ENCODE measurements around the gene PPIL6.
"Not testable (repeated sequence)": the region's sequence is repeated elsewhere in the genome, so short reads cannot be mapped to it uniquely, and the experiment has no call there.

The PPIL6 gene

GRCh38 chr6:109466212-109466923 lies 25.9 kb upstream of the PPIL6 start:
- no peak for DNase-seq

GRCh38 chr6:109465772-109466171 lies 25.3 kb upstream of the PPIL6 start:
- no peak for DNase-seq

GRCh38 chr6:109461733-109462526 lies 21.5 kb upstream of the PPIL6 start:
- no peak for DNase-seq

- not testable (repeated sequence) for DNase-seq
Measured at GRCh38 chr6:109461205-109461604, 20.8 kb upstream of the PPIL6 start.

DNA sequence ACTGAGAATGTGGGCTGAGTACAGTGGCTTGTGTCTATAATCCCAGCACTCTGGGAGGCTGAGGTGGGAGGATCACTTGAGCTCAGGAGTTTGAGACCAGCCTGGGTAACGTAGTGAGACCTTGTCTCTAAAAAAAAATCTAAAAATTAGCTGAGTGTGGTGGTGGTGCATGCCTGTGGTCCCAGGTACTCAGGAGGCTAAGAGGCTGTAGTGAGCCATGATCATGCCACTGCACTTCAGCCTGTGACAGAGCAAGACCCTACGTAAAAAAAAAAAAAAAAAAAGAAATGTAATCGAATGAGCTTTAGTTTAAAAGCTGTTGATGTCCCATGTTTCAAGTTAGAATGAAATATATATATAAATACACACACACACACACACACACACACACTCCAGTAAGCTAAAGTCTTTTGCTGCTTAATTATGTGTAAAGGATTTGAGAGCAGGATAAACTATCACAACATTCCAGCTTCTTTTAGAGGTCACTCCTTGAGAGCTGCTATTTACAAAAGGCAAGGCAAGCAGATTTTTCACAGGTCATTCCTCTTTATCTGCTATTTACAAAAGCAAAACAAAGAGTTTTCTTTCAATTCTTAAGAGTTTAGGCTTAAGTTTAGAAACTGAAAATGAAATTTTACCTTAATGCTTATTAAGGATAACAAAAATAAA lies 19.9 kb upstream of the PPIL6 start:
- DNase-seq = no peak

DNA sequence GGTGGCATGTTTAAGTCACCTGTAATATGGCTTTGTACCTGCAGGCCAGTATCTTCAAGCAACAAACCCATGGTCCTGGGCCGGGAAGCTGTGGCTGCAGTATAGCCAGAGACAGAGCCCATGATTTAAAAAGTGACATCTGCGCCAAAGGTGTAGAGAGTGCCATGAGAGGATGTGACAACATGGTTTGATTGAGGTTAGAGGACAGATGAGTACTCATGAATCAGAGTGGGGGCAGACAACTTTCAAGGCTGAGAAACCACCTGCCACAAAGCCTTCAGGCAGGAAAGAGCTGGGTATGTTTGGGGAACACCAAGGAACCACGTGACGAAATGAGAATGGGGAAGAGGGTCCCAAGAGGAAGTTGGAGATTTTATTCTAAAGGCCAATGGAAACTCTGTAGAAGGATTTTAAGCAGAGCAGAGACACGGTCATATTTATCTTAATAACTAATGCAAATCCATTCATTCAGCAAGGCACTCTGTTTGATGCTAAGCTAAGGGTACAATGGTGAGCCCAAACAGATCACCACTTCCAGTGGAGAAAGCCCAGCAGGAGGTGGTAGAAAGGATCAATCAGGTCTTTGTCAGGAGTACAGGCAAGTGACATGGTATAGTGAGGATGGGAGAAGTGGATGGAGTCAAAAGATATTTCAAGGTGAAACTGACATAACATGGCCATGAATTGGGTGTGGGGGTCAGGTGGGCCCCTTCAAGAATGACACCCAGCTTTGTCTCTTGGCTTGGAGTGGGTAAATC lies 18.5 kb upstream of the PPIL6 start:
- peak; percentile 73 for DNase-seq

GRCh38 chr6:109457562-109457996 lies 17.2 kb upstream of the PPIL6 start:
- DNase-seq = no peak

GRCh38 chr6:109456710-109457561 lies 16.5 kb upstream of the PPIL6 start:
- no peak for DNase-seq

- no peak for DNase-seq
Measured at GRCh38 chr6:109456111-109456583, 15.7 kb upstream of the PPIL6 start.

- peak; percentile 74 for DNase-seq
Measured at GRCh38 chr6:109455437-109456110, 15.1 kb upstream of the PPIL6 start, which contains the start of gene MICAL1. Gene MICAL1 (minus strand): TSS chr6:109455772. CDS start chr6:109454196, 1,576 bp downstream.

- DNase-seq = peak; percentile 83
Measured at GRCh38 chr6:109454496-109455436, 14.3 kb upstream of the PPIL6 start.

GRCh38 chr6:109453594-109454495 lies 13.4 kb upstream of the PPIL6 start:
- DNase-seq = no peak

- no peak for DNase-seq
Measured at GRCh38 chr6:109453156-109453555, 12.7 kb upstream of the PPIL6 start.

GRCh38 chr6:109452181-109452580 lies 11.8 kb upstream of the PPIL6 start:
- no peak for DNase-seq

DNA sequence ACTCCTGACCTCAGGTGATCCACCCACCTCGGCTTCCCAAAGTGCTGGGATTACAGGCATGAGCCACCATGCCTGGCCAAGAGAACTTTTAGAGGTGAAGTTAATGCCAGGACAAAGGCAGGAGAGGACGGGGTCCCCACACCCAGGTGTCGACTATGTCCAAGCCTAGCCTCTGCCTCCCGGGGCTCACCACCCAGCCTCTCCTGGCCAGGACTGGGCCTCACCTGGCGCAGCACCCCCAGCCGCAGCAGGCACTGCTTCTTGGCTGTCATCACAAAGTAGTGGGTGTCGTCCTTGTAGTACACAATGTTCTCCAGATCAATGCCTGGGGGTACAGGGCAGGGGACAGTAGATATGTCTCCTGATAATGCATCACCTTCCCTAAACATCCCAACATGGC lies 10.9 kb upstream of the PPIL6 start:
- no peak for DNase-seq

DNA sequence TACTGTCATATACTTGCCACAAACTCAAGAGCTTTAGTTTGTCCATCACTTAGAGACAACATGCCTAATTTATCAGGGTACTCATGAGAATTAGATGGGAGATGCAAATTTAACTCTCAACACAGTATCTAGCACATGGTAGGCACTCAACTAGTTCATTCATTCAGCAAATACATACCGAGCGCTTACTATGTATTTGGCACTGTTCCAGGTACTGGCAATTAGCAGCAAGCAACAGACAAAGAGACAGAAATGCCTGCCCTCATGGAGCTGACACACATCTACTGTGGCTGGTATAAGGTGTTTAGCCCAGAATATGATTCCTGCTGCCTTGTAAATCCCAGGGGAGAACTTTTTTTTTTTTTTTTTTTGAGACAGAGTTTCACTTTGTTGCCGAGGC lies 10.4 kb upstream of the PPIL6 start:
- DNase-seq = no peak

DNA sequence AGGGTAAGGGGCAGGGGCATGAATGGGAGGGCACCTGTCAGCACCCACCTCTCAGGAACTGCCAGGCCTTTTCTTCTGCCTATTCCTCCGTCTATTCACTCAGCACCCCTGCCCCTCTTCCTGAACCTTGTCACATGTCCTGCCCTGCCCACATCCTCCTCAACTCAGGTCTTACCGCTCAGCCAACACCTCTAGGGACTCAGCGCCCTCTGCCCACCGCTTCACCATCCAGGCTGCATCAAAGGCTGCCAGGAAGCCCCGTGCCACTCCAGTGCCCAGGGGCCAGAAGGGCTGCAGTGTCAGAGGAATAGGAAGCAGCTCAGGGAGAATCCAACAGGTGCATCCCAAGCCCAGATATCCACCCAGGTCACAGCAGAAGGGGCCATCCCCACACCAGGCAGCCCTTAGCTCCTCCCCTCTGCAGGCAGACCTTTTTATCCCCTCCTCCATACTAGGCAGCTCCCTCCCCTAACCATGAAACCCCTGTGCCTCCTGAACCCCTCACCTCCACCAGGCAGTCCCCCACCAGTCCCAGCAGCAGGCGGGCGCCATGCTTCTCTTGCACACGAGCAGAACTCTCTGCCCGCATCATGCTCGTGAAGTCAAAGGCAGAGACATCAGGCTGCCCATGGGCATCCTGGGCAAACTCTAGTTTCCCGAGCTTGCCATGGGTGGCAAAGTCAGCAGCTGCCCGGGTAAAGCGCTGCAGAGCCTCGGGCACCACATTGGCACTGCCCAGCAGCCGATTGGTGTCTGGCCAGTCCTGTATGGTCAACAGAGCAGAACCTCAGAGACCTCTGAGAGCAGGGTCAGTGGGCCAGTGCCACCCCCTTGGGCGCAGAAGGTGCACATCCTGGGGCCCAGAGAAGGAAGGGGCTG lies 9.6 kb upstream of the PPIL6 start:
- DNase-seq = peak; percentile 28
